Mononuclear cell (primary cell): Measurements from ENCODE around the gene EFNA5. TPM values are rescaled to one million over a fixed set of nuclear protein-coding genes. Genes with fewer than 3 reads are reported as not detected.

Experiments
- H3K27me3 ChIP-seq: 2 replicates; pipeline ENCODE4 v1.6.0; 2011; ENCODE audit warnings: low read length, control low read depth; ENCODE audit not compliant: insufficient read depth
- H3K4me1 ChIP-seq: 2 replicates; pipeline ENCODE4 v1.5.1; 2011; ENCODE audit warnings: mild to moderate bottlenecking, low read length, control low read depth; ENCODE audit not compliant: insufficient read depth
- H3K4me3 ChIP-seq: 2 replicates; pipeline ENCODE4 v1.5.1; 2011; ENCODE audit warnings: mild to moderate bottlenecking, low read length, moderate library complexity
- H3K9me3 ChIP-seq: 2 replicates; pipeline ENCODE4 v1.5.1; 2011; ENCODE audit warnings: low read depth, mild to moderate bottlenecking, control low read depth, low read length
- total RNA-seq: library from RNA; depleted of rRNA; stranded (reverse); fragments of >200 nt; gene quantifications from one replicate; pipeline ENCODE4 v1.2.3, GENCODE V29; 2012

EFNA5 gene
- total RNA-seq, 1 donor = 0.84 TPM

- Histone ChIP-seq H3K4me3 (no peak overlapping the region), H3K4me1 (peaks cover 4% of the 10 kb centered on the region), H3K27me3 (no peaks in the 10 kb centered on the region), H3K9me3 (no peaks in the 10 kb centered on the region)
These were observed 104.7 kb downstream of the EFNA5 start for GRCh38 chr5:107565791-107566767.

DNA sequence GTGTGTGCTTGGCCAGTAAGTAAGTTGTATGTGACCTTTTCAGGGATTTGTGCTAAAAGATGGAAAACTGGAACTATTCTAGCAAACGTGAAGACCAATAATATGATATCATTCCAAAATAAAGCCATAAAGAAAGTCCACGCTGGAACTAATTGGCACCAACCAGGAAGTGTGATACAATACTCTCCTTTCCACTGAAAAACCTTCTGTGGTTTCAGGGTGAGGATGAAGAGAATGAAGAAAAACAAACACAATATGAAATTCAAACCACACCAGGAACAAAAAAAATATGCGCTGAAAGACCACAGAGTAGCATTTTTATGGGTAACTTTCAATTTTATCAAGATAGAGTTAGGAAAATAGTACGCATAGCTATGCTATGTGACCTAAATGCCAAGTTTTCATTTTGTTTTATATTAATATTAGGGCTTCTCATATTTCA, 105.8 kb downstream of the EFNA5 start:
- Histone ChIP-seq H3K9me3 (no peaks in the 10 kb centered on the region), H3K4me3 (no peak overlapping the region), H3K4me1 (no peaks in the 10 kb centered on the region), H3K27me3 (no peaks in the 10 kb centered on the region)

DNA sequence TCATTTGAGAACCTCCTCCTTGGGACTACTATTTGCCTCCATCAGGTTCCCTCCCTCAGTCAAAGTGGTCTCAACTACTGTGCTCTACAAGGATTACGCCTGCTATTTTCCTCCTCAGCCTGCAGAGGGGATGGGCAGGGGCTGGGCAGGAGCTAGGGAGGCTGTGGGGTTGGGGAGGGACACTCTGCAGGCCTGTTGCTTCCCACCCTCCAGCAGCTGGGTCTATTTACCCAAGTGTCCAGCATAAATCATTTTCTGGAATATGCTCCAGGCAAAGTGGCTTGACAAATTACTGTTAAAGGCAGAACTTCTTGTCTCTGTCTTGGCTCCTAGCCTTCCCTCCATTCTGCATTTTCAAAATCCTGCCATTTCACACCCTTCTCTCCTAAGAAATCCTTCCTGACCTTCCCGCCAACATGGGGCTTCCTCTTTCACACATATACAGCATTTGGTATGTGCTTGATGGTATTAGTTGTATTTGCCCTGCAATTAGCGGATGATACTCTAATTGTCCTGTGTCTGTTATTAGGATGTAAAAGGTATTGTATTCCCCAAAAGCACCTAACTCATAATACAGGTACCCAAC, 106.7 kb downstream of the EFNA5 start:
- Histone ChIP-seq H3K27me3 (no peaks in the 10 kb centered on the region), H3K4me3 (no peak overlapping the region), H3K4me1 (no peaks in the 10 kb centered on the region), H3K9me3 (no peaks in the 10 kb centered on the region)

DNA sequence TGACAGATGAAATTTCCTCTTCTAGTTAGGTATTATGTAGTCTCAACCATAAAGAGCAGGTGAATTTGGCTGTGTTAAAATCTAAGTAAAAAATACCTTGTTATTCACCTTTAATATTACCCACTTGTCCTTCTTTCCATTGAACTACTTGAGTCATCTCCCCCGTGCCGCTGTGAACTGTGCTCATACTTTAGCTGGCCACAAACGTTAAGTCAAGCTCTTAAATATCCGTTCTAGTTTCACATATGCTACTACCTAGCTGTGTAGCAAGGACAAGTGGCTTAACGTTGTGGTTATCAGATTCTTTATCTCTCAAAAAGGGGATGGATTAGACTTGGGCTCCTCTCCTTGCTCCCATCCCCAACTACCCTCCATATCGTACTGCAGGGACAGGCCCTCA, 110.4 kb downstream of the EFNA5 start:
- H3K9me3 ChIP-seq = no peaks in the 10 kb centered on the region

DNA sequence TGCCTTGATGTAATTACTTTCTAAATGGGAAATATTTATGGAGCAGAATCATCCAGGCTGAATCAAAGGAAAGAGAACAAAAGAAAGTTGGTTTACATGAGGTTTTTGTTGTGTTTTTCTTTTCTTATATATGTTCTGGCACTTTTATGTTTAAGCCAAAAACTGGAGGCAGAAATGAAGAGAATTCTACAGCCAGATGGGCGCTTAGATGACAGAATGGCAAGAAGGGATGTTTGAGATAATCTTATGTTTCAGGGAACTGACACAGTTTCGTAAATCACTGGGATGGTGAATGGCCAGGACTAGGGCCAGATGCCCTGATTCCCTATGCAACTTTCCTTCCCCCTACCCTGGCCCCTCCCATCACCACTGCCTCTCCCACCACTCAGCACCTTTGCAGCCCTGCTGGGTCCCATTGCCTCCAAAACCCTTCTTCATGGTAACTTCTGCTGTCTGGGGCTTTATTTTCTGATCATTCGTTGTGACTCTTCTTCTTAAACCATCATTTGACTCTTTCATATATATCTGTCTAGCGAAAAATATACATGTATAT, 111.8 kb downstream of the EFNA5 start:
- Histone ChIP-seq H3K27me3 (no peaks in the 10 kb centered on the region), H3K4me1 (no peaks in the 10 kb centered on the region), H3K9me3 (no peaks in the 10 kb centered on the region), H3K4me3 (no peak overlapping the region)

More for the DNA sequence above, 110.4 kb downstream of the EFNA5 start:
- H3K27me3 ChIP-seq = no peaks in the 10 kb centered on the region
- no peak overlapping the region for H3K4me3 ChIP-seq
- H3K4me1 ChIP-seq = no peaks in the 10 kb centered on the region

DNA sequence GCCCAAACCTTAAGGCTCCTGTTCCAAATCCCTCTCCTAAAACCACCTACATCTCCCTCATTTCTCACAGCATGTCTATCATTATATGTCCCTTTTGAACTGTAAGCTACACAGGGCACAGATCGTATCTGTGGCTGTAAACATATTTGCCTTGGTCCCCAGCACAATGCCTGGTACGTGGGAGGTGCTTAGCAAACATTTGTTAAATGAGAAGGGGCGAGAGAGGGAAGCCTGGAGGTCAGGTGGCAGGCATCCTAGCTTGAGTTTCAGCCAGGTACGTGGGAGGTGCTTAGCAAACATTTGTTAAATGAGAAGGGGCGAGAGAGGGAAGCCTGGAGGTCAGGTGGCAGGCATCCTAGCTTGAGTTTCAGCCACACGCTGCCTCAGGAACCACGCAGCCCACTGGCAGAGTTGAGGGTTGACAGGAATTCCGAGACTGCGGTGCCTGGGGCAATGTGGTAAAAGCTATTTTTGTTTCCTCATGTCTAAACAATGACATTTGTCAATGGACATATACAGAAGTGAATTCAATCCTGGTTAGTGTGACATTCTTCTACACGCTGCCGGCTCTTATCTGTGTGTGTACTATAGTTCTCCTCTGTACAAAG, 113.6 kb downstream of the EFNA5 start:
- Histone ChIP-seq H3K4me1 (no peaks in the 10 kb centered on the region), H3K9me3 (no peaks in the 10 kb centered on the region), H3K4me3 (no peak overlapping the region)

GRCh38 chr5:107556575-107556974, 114.2 kb downstream of the EFNA5 start:
- Histone ChIP-seq H3K4me3 (no peak overlapping the region), H3K27me3 (no peaks in the 10 kb centered on the region), H3K9me3 (no peaks in the 10 kb centered on the region), H3K4me1 (no peaks in the 10 kb centered on the region)

More for the DNA sequence above, 113.6 kb downstream of the EFNA5 start:
- no peaks in the 10 kb centered on the region for H3K27me3 ChIP-seq

DNA sequence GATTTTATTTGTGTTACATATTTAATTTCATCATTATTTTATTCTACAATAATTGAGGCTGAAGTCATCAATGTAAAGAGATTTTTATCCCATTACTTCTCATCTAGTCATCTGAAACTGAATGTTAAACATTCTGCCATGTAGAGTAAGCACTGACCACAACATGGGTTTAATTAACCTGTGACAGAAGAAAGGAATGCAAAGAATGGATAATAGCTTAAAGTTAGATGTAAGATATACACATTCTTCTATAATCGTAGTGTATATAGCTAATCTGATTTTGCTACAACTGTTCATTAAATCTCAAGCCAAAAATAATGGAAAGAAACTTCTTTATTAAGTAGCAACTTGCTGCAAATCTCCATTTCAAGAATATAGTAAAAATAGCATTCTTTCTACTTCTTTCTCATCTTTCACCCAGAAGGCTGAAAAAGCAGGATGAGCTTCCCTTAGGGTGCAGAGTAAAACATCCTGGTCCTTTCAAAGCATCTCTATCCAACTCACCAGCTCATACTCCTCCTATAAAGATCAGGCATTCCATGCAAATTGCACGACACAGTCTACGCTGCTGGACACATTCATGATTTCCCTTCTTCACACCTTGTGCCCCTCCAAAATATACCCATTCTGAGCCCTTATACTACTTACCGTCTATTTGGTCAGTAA, 115.2 kb downstream of the EFNA5 start:
- H3K4me1 ChIP-seq = no peaks in the 10 kb centered on the region
- H3K4me3 ChIP-seq = no peak overlapping the region
- no peaks in the 10 kb centered on the region for H3K27me3 ChIP-seq
- H3K9me3 ChIP-seq = no peaks in the 10 kb centered on the region

- no peaks in the 10 kb centered on the region for H3K9me3 ChIP-seq
- no peak overlapping the region for H3K4me3 ChIP-seq
- no peaks in the 10 kb centered on the region for H3K27me3 ChIP-seq
- H3K4me1 ChIP-seq = no peaks in the 10 kb centered on the region
These were observed 115.8 kb downstream of the EFNA5 start for GRCh38 chr5:107554776-107555424.

- Histone ChIP-seq H3K4me1 (no peaks in the 10 kb centered on the region), H3K27me3 (no peaks in the 10 kb centered on the region), H3K9me3 (no peaks in the 10 kb centered on the region), H3K4me3 (no peak overlapping the region)
These were observed 117.6 kb downstream of the EFNA5 start for GRCh38 chr5:107553117-107553555.

GRCh38 chr5:107551088-107551487, 119.6 kb downstream of the EFNA5 start:
- Histone ChIP-seq H3K27me3 (no peaks in the 10 kb centered on the region), H3K4me3 (no peak overlapping the region), H3K9me3 (no peaks in the 10 kb centered on the region), H3K4me1 (no peaks in the 10 kb centered on the region)

- Histone ChIP-seq H3K9me3 (no peaks in the 10 kb centered on the region), H3K27me3 (no peaks in the 10 kb centered on the region), H3K4me1 (no peaks in the 10 kb centered on the region), H3K4me3 (no peak overlapping the region)
These were observed 121.2 kb downstream of the EFNA5 start for GRCh38 chr5:107549567-107549966.

DNA sequence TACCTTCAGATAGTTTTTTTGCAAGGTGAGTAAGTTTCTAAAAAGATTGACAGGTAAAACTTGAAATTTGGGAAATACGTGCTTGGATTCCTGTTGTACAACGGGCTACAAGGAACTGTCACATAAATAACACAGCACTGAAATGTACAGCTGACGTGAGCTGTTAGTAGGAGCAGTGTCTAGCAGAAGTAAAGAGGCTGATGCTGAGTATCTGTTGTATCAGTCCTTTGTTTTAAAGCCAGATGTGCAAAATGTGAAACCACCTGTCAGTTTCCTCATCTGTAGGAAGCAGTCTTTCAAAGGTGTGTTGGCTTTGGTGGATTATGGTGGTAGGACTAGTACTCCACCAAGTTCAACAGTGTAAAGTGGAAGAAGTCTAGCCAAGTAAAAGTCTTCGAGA, 122.3 kb downstream of the EFNA5 start:
- no peaks in the 10 kb centered on the region for H3K4me1 ChIP-seq
- no peaks in the 10 kb centered on the region for H3K27me3 ChIP-seq
- no peaks in the 10 kb centered on the region for H3K9me3 ChIP-seq
- no peak overlapping the region for H3K4me3 ChIP-seq

DNA sequence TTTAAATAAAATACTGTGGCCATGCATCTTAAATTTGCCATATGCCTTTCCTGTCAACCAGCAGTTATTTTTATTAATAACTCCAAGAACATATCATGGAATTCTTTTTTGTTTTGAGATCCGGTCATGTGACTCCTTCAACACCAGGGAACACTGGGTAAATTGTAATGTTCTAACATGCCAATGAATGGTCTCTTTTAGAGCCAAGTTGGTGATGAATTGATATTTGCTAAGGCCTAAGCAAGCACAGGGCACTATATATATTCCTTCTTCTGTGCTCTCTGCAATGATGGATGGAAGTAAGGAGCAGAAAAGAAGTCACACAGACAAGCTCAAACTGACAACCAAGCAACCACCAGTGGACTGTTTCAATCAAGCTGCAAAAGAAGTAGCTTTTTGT, 124.0 kb downstream of the EFNA5 start:
- no peaks in the 10 kb centered on the region for H3K27me3 ChIP-seq
- no peaks in the 10 kb centered on the region for H3K9me3 ChIP-seq
- H3K4me3 ChIP-seq = no peak overlapping the region
- no peaks in the 10 kb centered on the region for H3K4me1 ChIP-seq
